Measurements from ENCODE around the gene FLVCR2. TPM values are rescaled to one million over a fixed set of nuclear protein-coding genes. Genes with fewer than 3 reads are reported as not detected.

Gene FLVCR2
- total and polyA plus RNA-seq, 2 of the 13 experiments (the other 11 are each of a cell fraction or from before 2014, with no cell fraction given), result 9.9 to 10.5 TPM

DNA sequence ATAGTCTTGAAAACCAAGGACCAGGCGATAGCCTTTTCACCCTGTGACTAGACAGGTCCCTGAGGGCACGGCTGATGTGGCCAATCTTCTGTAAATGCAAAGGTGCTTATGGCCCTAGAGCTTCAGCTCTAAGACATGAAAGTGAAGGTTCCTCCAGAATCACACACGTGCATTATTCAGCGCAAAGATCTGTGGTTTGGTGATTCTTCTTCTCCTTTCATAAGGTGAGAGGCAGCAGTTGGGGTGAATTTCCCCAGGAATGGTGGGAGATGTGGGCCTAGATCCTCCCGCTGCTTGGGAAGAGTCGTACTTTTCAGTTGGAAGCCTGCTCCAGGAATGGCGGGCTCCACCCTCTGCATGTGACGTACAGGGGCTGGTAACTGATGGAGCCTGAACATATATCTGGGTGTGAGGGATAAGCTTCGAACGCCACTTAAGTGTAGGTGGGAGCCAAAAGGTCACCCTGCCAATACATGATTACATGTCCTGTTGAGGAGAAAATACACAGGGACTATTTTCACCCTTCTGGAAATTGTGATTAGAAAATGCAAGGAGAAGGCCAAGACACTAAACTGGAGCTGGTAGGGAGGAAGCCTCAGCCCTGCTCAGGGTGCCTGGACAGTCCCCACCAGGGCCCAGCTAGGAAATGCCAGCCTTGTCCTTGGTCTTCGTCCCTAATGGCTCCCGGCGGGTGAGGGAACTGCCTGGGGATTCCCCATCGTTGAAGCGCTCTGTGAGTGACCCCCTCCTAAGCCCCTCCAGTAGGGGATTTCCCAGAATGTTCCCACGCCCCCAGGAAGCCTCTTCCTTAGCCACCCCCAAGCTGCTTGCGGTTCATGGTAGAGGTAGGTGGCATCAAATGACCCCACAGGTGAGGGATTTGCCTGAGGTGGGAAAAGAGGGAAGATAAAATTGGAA lies 38.6 kb upstream of the FLVCR2 start (continued):
- TF ChIP-seq, protein P1, sequence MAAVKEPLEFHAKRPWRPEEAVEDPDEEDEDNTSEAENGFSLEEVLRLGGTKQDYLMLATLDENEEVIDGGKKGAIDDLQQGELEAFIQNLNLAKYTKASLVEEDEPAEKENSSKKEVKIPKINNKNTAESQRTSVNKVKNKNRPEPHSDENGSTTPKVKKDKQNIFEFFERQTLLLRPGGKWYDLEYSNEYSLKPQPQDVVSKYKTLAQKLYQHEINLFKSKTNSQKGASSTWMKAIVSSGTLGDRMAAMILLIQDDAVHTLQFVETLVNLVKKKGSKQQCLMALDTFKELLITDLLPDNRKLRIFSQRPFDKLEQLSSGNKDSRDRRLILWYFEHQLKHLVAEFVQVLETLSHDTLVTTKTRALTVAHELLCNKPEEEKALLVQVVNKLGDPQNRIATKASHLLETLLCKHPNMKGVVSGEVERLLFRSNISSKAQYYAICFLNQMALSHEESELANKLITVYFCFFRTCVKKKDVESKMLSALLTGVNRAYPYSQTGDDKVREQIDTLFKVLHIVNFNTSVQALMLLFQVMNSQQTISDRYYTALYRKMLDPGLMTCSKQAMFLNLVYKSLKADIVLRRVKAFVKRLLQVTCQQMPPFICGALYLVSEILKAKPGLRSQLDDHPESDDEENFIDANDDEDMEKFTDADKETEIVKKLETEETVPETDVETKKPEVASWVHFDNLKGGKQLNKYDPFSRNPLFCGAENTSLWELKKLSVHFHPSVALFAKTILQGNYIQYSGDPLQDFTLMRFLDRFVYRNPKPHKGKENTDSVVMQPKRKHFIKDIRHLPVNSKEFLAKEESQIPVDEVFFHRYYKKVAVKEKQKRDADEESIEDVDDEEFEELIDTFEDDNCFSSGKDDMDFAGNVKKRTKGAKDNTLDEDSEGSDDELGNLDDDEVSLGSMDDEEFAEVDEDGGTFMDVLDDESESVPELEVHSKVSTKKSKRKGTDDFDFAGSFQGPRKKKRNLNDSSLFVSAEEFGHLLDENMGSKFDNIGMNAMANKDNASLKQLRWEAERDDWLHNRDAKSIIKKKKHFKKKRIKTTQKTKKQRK (IDR thresholded peaks at IDR 0.05; ENCODE audit: low read length), result no peak
- TF ChIP-seq ONECUT2 (CRISPR knock-in tag; IDR thresholded peaks at IDR 0.05) (no peak), NRL (CRISPR knock-in tag; IDR thresholded peaks at IDR 0.05; ENCODE audit: borderline replicate concordance) (no peak), RBFOX2 (IDR thresholded peaks at IDR 0.05; ENCODE audit: low read depth, low read length) (no peak), GATA4 (IDR thresholded peaks at IDR 0.05; ENCODE audit: borderline replicate concordance, low read depth) (no peak), ZFP62 (CRISPR knock-in tag; IDR thresholded peaks at IDR 0.05) (no peak), NFRKB (IDR thresholded peaks at IDR 0.05) (no peak), ZNF589 (CRISPR knock-in tag; conservative IDR thresholded peaks at IDR 0.05) (no peak), MAFF (IDR thresholded peaks at IDR 0.05; ENCODE audit: low read depth, low read length) (no peak), ZNF552 (CRISPR knock-in tag; IDR thresholded peaks at IDR 0.05; ENCODE audit: borderline replicate concordance) (no peak), SRSF9 (IDR thresholded peaks at IDR 0.05; ENCODE audit: borderline replicate concordance, insufficient read depth, low read depth, low read length, poor library complexity, severe bottlenecking) (no peak), ZNF674 (CRISPR knock-in tag; IDR thresholded peaks at IDR 0.05; ENCODE audit: low read depth) (no peak), SIX1 (CRISPR knock-in tag; IDR thresholded peaks at IDR 0.05; ENCODE audit: borderline replicate concordance) (no peak)
- TF ChIP-seq, protein P2, sequence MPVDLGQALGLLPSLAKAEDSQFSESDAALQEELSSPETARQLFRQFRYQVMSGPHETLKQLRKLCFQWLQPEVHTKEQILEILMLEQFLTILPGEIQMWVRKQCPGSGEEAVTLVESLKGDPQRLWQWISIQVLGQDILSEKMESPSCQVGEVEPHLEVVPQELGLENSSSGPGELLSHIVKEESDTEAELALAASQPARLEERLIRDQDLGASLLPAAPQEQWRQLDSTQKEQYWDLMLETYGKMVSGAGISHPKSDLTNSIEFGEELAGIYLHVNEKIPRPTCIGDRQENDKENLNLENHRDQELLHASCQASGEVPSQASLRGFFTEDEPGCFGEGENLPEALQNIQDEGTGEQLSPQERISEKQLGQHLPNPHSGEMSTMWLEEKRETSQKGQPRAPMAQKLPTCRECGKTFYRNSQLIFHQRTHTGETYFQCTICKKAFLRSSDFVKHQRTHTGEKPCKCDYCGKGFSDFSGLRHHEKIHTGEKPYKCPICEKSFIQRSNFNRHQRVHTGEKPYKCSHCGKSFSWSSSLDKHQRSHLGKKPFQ (CRISPR knock-in tag; IDR thresholded peaks at IDR 0.05; ENCODE audit: insufficient replicate concordance), result no peak
- TF ChIP-seq, protein P3, sequence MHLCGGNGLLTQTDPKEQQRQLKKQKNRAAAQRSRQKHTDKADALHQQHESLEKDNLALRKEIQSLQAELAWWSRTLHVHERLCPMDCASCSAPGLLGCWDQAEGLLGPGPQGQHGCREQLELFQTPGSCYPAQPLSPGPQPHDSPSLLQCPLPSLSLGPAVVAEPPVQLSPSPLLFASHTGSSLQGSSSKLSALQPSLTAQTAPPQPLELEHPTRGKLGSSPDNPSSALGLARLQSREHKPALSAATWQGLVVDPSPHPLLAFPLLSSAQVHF (CRISPR knock-in tag; IDR thresholded peaks at IDR 0.05), result no peak
- TF ChIP-seq, protein P4, sequence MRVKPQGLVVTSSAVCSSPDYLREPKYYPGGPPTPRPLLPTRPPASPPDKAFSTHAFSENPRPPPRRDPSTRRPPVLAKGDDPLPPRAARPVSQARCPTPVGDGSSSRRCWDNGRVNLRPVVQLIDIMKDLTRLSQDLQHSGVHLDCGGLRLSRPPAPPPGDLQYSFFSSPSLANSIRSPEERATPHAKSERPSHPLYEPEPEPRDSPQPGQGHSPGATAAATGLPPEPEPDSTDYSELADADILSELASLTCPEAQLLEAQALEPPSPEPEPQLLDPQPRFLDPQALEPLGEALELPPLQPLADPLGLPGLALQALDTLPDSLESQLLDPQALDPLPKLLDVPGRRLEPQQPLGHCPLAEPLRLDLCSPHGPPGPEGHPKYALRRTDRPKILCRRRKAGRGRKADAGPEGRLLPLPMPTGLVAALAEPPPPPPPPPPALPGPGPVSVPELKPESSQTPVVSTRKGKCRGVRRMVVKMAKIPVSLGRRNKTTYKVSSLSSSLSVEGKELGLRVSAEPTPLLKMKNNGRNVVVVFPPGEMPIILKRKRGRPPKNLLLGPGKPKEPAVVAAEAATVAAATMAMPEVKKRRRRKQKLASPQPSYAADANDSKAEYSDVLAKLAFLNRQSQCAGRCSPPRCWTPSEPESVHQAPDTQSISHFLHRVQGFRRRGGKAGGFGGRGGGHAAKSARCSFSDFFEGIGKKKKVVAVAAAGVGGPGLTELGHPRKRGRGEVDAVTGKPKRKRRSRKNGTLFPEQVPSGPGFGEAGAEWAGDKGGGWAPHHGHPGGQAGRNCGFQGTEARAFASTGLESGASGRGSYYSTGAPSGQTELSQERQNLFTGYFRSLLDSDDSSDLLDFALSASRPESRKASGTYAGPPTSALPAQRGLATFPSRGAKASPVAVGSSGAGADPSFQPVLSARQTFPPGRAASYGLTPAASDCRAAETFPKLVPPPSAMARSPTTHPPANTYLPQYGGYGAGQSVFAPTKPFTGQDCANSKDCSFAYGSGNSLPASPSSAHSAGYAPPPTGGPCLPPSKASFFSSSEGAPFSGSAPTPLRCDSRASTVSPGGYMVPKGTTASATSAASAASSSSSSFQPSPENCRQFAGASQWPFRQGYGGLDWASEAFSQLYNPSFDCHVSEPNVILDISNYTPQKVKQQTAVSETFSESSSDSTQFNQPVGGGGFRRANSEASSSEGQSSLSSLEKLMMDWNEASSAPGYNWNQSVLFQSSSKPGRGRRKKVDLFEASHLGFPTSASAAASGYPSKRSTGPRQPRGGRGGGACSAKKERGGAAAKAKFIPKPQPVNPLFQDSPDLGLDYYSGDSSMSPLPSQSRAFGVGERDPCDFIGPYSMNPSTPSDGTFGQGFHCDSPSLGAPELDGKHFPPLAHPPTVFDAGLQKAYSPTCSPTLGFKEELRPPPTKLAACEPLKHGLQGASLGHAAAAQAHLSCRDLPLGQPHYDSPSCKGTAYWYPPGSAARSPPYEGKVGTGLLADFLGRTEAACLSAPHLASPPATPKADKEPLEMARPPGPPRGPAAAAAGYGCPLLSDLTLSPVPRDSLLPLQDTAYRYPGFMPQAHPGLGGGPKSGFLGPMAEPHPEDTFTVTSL (CRISPR knock-in tag; IDR thresholded peaks at IDR 0.05; ENCODE audit: borderline replicate concordance), result peak; percentile 43; the same call in 1 of the 2 replicates

Data from HepG2 (cell line).